Fibroblast of the aortic adventitia (primary cell): ENCODE data around the gene GSG1L. TPM values are rescaled to one million over a fixed set of nuclear protein-coding genes. Genes with fewer than 3 reads are reported as not detected.

ENCODE experiments used
- DNase-seq: peaks from one replicate; pipeline ENCODE4 v3.0.0-alpha.2; 2010; ENCODE audit warnings: low read depth
- H3K4me3 ChIP-seq: 2 replicates; pipeline ENCODE4 v1.5.1; 2011; ENCODE audit warnings: low read depth, mild to moderate bottlenecking, control low read depth, low read length, moderate library complexity
- total RNA-seq: library from RNA; depleted of rRNA; stranded (reverse); fragments of >200 nt; gene quantifications from 2 replicates; pipeline ENCODE4 v1.2.3, GENCODE V29; 2012; ENCODE audit warnings: low replicate concordance
- TF ChIP-seq, protein P1 (sequence below): IDR thresholded peaks from 2 replicates; pipeline ENCODE4 v1.5.1; 2011; ENCODE audit warnings: mild to moderate bottlenecking, low read length, control low read depth, inconsistent platforms; ENCODE audit not compliant: insufficient read depth

The GSG1L gene
- total RNA-seq, 1 donor = not detected

DNA sequence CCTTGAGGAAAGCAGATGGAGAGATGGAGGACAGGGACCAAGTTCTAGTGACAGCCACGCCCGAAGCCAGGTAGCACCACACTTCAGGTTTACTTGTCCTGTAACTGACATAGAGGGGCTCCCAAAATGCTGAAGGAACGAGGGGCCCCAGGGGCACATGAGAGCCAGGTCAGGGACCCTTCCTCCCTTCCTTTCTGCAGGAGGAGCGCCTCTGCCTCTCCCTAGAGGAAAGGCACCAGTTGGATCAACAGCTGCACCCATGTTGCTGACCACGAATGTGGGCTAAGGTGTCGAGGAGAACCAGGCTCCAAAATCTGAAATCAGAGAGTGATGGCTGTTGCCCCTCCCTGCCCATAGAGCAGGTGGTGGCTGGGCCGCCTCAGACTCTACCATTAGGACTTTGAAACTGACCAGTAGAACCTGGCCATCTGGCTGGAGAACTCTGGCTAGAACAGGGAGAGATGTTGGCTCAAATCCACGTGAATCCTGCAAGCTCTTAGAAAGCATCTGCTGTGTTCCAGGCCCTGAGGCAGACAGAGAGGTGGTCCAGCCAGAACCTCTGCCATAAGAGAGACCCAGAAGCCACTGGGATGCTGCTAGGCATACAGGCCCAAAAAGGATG is 294.8 kb downstream of the GSG1L start:
- DNase-seq = no peak
- TF ChIP-seq, protein P1, sequence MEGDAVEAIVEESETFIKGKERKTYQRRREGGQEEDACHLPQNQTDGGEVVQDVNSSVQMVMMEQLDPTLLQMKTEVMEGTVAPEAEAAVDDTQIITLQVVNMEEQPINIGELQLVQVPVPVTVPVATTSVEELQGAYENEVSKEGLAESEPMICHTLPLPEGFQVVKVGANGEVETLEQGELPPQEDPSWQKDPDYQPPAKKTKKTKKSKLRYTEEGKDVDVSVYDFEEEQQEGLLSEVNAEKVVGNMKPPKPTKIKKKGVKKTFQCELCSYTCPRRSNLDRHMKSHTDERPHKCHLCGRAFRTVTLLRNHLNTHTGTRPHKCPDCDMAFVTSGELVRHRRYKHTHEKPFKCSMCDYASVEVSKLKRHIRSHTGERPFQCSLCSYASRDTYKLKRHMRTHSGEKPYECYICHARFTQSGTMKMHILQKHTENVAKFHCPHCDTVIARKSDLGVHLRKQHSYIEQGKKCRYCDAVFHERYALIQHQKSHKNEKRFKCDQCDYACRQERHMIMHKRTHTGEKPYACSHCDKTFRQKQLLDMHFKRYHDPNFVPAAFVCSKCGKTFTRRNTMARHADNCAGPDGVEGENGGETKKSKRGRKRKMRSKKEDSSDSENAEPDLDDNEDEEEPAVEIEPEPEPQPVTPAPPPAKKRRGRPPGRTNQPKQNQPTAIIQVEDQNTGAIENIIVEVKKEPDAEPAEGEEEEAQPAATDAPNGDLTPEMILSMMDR = no peak
- no peak overlapping the region for H3K4me3 ChIP-seq

DNA sequence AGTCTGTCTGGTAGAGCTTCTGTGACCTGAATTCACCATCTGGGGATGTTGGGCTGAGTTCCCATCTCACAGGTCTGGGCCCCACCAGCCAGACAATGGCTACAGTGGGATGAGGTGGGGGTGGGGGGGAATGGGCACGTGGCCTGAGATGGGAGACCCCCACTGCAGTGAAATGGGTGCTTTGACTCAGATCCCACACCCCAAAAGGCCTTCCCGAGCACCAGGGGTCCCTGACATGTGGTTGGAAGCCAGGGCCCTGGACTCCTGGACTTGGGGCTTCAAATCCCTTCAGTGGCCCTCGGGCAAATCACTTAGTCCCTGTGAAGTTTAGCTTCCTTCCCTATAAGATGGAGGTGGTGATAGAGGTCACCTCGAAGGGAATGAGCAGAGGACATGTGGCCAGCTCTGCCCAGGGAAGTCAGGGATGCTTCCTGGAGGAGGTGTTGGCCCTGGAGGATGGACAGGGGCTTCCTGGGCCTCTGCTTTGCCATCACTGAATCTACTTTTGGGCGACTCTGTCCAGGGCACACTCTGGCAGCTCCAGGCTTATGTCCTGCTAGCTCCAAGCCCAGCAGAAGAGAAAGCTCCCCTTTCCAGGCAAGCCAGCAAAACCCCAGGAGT is 295.4 kb downstream of the GSG1L start:
- no peak for DNase-seq
- TF ChIP-seq, protein P1 = no peak
- H3K4me3 ChIP-seq = no peak overlapping the region

DNA sequence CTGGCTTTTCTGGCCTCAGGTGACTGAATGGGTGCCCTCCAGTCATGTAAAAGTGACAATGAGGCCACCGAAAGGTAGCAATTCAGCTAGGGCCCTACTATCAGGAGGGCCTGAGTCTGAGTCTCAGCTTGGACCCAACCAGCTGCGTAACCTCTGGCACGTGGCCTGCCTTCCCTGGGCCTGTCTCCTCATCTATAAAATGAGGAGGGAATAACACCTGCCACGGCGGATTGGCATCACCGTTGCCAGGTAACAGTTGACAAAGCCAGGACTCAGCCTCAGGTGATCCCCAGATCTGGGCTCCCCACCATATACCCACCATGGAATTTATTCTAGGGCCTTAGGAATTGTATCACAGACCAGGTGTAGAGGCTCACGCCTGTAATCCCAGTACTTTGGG is 296.4 kb downstream of the GSG1L start:
- DNase-seq = no peak
- no peak overlapping the region for H3K4me3 ChIP-seq
- TF ChIP-seq, protein P1 = no peak

DNA sequence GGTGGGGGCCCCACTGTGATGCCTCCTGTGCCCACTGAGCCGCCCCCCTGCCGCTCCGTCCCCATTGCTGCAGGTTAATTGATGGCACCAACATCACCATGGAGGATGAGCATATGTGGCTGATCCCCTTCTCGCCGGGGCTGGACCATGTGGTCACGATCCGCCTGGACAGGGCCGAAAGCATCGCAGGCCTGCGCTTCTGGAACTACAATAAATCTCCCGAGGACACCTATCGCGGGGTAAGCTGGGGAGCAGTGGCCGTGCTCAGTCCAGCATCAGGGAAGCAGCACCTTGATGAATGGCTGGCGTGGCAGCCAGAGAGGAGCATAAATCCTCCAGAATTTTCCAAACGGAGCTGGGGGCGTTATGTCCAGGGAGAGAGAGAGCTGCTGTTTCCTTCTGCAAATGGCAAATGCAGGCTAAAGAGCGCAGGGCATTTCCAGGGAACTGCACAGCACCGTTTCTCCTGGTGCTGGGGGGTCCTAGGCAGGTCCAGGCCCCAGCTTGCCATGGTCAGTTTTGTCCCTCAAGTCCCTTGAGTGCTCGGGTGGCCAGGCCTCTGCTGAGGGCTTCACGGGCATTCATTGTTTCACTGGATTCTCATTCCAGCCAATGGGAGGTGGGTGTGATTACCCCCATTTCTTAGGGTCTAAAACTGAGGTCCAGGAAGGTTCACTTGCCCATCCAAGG is 297.1 kb downstream of the GSG1L start:
- no peak for DNase-seq
- no peak overlapping the region for H3K4me3 ChIP-seq

DNA sequence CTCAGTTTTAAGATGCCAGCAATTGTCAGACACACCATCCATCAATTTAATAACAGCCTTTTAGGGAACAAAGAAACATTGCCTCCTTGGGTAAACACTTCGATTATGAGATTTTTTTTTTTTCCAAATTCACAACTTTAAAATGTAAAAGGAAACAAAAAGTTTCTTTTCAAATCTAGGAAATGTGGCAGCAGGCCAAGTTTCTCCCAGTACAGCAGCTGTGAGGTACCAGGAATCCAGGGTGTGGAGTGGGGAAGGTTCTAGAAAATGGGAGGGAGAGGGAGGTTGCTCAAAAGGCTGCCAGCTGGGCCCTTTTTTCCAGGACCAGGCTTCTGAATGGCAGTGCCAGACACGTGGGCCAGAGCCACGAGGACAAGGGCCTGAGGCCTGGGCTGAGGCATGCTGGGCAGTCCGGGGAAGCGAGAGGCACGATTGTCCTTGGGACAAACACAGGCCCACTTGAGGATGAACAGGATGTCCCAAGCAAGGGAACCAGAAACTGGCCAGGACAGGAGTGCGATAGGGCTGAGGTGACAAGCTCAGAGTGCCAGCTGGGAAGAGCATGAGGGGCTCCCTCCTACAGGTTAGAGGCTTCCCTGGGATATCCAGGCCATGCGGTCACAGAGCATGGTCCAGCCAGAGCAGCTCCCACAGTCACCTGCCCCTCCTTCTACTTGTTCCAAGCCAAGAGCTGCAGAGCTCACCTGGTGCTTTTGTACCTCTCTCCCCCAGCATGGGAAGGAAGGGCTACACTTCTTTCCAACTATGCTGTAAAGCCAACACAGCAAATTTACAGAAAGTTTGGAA is 298.4 kb downstream of the GSG1L start:
- no peak for DNase-seq
- TF ChIP-seq, protein P1 = no peak

More for the DNA sequence above, 297.1 kb downstream of the GSG1L start:
- TF ChIP-seq, protein P1 = no peak

DNA sequence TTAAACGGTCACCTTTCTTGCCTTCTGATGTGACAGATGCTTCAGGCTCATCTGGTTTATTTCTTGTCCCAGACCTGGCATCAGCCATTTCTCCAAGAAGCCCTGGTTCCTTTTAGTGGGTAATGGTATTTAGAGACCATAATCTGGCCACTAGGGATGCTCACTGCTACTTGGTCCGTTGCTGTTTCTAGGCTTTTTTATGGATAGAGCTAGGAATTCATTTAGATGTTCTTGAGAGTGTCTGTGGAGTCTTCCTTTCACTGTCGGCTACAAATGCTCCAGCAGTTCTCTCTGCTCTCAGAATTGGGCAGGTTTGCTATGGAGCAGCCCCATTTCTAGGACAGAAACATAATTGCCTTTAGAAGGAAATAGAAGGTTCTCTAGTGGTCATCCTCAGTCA is 299.1 kb downstream of the GSG1L start:
- TF ChIP-seq, protein P1 = no peak
- no peak overlapping the region for H3K4me3 ChIP-seq
- no peak for DNase-seq

More for the DNA sequence above, 298.4 kb downstream of the GSG1L start:
- no peak overlapping the region for H3K4me3 ChIP-seq
